VCaP (cell line): ENCODE results near the gene TMEM25.
"Not testable (repeated sequence)": the region's sequence is repeated elsewhere in the genome, so short reads cannot be mapped to it uniquely, and the experiment has no call there.

Source experiments
- H3K27ac ChIP-seq: fragments of 450-650 bp; 2 replicates; pipeline ENCODE4 v1.5.1; 2017
- CTCF ChIP-seq: fragments of 450-650 bp; conservative IDR thresholded peaks from 2 replicates; pipeline ENCODE4 v1.5.1; 2017; ENCODE audit warnings: mild to moderate bottlenecking, moderate library complexity

Gene TMEM25

GRCh38 chr11:118530683-118531596 is at the start of gene TMEM25:
Gene TMEM25, plus strand, starts transcription at chr11:118531192. Its CDS starts 610 bp downstream, at chr11:118531802.
- no peak for TF ChIP-seq CTCF
- H3K27ac ChIP-seq = peak within 1 kb of the TSS; percentile 99

DNA sequence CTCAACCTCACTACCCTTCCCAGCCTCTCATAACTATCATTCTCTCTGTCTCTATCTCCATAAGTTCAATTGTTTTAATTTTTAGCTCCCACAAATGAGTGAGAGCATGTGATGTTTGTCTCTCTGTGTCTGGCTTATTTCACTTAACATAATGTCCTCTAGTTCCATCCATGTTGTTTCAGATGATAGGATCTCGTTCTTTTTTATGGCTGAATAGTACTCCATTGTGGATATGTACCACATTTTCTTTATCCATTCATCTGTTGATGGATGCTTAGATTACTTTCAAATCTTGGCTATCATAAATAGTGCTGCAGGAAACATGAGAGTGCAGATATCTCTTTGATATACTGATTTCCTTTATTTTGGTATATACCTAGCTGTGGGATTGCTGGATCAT is 49.8 kb upstream of the TMEM25 start:
- not testable (repeated sequence) for H3K27ac ChIP-seq

DNA sequence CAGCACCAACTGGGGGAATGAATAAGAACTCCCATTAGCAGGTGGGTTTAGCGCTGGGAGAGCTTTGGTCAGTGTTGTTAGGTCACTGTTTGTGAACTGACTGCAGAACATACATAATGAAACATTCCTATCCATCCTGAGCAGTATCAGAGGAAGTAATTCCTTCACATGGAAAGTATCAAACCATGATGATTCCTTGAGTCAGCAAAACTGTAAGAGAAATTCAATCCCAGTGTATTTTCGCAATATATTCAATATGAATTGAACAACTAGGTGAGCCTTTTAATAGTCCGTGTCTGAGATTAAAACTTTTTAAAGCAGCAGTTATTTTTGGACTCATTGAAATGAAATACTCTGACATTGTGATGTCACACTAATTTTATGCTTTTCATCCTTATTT is 46.6 kb upstream of the TMEM25 start:
- no peak for TF ChIP-seq CTCF

GRCh38 chr11:118485273-118485672 is 45.7 kb upstream of the TMEM25 start:
- TF ChIP-seq CTCF = peak; percentile 31; the same call in 1 of the 2 replicates

More for the DNA sequence above, 46.6 kb upstream of the TMEM25 start:
- H3K27ac ChIP-seq = no peak overlapping the region

DNA sequence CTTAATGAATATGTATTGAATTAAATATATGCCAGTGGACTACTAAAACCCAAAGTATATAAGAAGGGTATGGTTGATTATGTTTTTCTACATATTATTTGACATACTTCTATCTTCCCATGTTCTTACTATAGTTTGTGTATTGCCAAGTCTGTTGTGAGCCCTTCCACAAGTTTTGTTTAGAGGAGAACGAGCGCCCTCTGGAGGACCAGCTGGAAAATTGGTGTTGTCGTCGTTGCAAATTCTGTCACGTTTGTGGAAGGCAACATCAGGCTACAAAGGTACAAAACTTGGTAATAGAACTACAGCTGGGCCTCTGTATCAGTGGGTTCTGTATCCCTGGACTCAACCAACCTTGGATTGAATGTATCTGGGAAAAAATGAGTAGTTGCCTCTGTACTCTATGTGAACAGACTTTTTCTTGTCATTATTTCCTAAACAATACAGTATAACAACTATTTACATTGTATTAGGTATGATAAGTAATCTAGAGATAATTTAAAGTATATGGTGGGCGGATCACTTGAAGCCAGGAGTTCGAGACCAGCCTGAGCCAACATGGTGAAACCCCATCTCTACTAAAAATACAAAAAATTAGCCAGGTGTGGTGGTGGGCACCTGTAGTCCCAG is 42.4 kb upstream of the TMEM25 start:
- no peak overlapping the region for H3K27ac ChIP-seq
- TF ChIP-seq CTCF = peak; percentile 91

More at GRCh38 chr11:118485273-118485672, 45.7 kb upstream of the TMEM25 start:
- H3K27ac ChIP-seq = no peak overlapping the region

GRCh38 chr11:118491041-118491440 is 40.0 kb upstream of the TMEM25 start:
- no peak overlapping the region for H3K27ac ChIP-seq
- no peak for TF ChIP-seq CTCF

- TF ChIP-seq CTCF = no peak
Measured at GRCh38 chr11:118497831-118498230, 33.2 kb upstream of the TMEM25 start.

DNA sequence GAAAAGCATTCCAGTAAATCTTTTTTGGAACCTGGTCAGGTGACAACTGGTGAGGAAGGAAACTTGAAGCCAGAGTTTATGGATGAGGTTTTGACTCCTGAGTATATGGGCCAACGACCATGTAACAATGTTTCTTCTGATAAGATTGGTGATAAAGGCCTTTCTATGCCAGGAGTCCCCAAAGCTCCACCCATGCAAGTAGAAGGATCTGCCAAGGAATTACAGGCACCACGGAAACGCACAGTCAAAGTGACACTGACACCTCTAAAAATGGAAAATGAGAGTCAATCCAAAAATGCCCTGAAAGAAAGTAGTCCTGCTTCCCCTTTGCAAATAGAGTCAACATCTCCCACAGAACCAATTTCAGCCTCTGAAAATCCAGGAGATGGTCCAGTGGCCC is 27.8 kb upstream of the TMEM25 start:
- no peak for TF ChIP-seq CTCF
- no peak overlapping the region for H3K27ac ChIP-seq

More at GRCh38 chr11:118497831-118498230, 33.2 kb upstream of the TMEM25 start:
- no peak overlapping the region for H3K27ac ChIP-seq
